ENCODE results near the gene DPP10. TPM values are rescaled to one million over a fixed set of nuclear protein-coding genes. Genes with fewer than 3 reads are reported as not detected.

The DPP10 gene
- total and polyA plus RNA-seq, 10 of the 15 experiments (the other 5 are each of a cell fraction or from before 2014, with no cell fraction given) = not detected

- Histone ChIP-seq H3K27ac (ENCODE audit: control insufficient read depth, insufficient read depth) (no peak overlapping the region), H3K4me1 (ENCODE audit: control insufficient read depth, insufficient read depth, low read length) (no peaks in the 10 kb centered on the region), H3K27me3 (replicated peaks in 1 of 2; ENCODE audit: control insufficient read depth in 2 of 2, insufficient read depth in 2 of 2, low read length in 1 of 2) (no peaks in the 10 kb centered on the region), H3K9me3 (replicated peaks; ENCODE audit: control insufficient read depth, insufficient read depth, low read length) (no peaks in the 10 kb centered on the region), H3K4me2 (ENCODE audit: control insufficient read depth, insufficient read depth) (no peak overlapping the region), H3K79me2 (ENCODE audit: control insufficient read depth, insufficient read depth, low read length) (no peaks in the 10 kb centered on the region), H3K36me3 (ENCODE audit: control insufficient read depth in 2 of 2, insufficient read depth in 2 of 2, low read length in 1 of 2) (no peaks in the 10 kb centered on the region), H2AFZ (ENCODE audit: control insufficient read depth, low read depth, low read length) (no peak overlapping the region), H3K9ac (ENCODE audit: control insufficient read depth, insufficient read depth, low read length) (no peak overlapping the region), H4K20me1 (ENCODE audit: control insufficient read depth, insufficient read depth) (no peaks in the 10 kb centered on the region), H3K4me3 (no peak overlapping the region)
- no peak for TF ChIP-seq TAF1 (IDR thresholded peaks at IDR 0.05; ENCODE audit: borderline replicate concordance, low read depth, low read length)
- no peak for TF ChIP-seq EGR1 (IDR thresholded peaks at IDR 0.05; ENCODE audit: borderline replicate concordance in 1 of 2, low read depth in 2 of 2, low read length in 2 of 2)
- TF ChIP-seq PML (IDR thresholded peaks at IDR 0.05; ENCODE audit: low read length) = no peak
- no peak for TF ChIP-seq LARP7 (IDR thresholded peaks at IDR 0.05)
- TF ChIP-seq ASH2L (IDR thresholded peaks at IDR 0.05; ENCODE audit: borderline replicate concordance, low read depth) = no peak
- TF ChIP-seq SP1 (IDR thresholded peaks at IDR 0.05; ENCODE audit: low read depth, low read length) = no peak
- TF ChIP-seq BRCA1 (IDR thresholded peaks at IDR 0.05; ENCODE audit: low read depth, low read length) = no peak
- no peak for TF ChIP-seq MYC (IDR thresholded peaks at IDR 0.05; ENCODE audit: insufficient read depth, insufficient read length, insufficient replicate concordance, low read length, severe bottlenecking)
- no peak for TF ChIP-seq HDAC6 (IDR thresholded peaks at IDR 0.05; ENCODE audit: unreplicated experiment)
- no peak for TF ChIP-seq TCF7 (IDR thresholded peaks at IDR 0.05; ENCODE audit: borderline replicate concordance)
- no peak for TF ChIP-seq RUNX3 (IDR thresholded peaks at IDR 0.05; ENCODE audit: low read length)
- WGBS (ENCODE audit: insufficient coverage, insufficient replicate concordance, low lambda C conversion rate, missing lambda C conversion rate) = 23% methylated on average over 6 of the region's 6 CpGs
- ATAC-seq = no peak
- ChIA-PET CTCF (interaction anchor here (0.6 kb wide), 1 partner anchor 794 kb away, joined by 4 read pairs; no protein-coding TSS in a partner anchor), SMC1A (ENCODE audit: uncharacterized antibody, unreplicated experiment) (no interaction called here), POLR2A (no interaction called here), RAD21 (ENCODE audit: unreplicated experiment) (no interaction called here)
- no peak for DNase-seq (ENCODE audit: low read depth, low spot score)
- no TSS peak for BruUV-seq (replicated peaks)
- in situ Hi-C loops (cut with MboI) = no loop called here
- no peak for FAIRE-seq
- intact Hi-C loops (cut with micrococcal nuclease; ENCODE audit: unreplicated experiment) = no loop called here
These were observed 371.9 kb downstream of the DPP10 start for GRCh38 chr2:114814355-114814754.

Measured in GM12878 (cell line).